Measurements from ENCODE around the gene SLC4A8. TPM values are rescaled to one million over a fixed set of nuclear protein-coding genes. Genes with fewer than 3 reads are reported as not detected.

SLC4A8 gene
- polyA plus RNA-seq (2013, experiment 1 of 2) = 2.5 TPM
- polyA plus RNA-seq (2013, experiment 2 of 2) = 2.2 TPM

- Histone ChIP-seq H3K9me3 (ENCODE audit: control insufficient read depth, low read length) (no peaks in the 10 kb centered on the region), H3K4me2 (ENCODE audit: low read length, poor library complexity, severe bottlenecking) (peak within 1 kb of the TSS; percentile 69), H3K9ac (ENCODE audit: low read length) (peak within 1 kb of the TSS; percentile 69), H2BK15ac (ENCODE audit: low read depth, poor library complexity, severe bottlenecking) (no peak within 1 kb of the TSS), H2BK120ac (ENCODE audit: low read depth, low read length) (no peak within 1 kb of the TSS), H2AK5ac (ENCODE audit: low read length, severe bottlenecking) (no peak within 1 kb of the TSS), H3K18ac (ENCODE audit: low read depth in 1 of 2, low read length in 2 of 2) (peak within 1 kb of the TSS in 1 of 2 experiments; percentile 8), H3K4ac (ENCODE audit: low read depth in 1 of 2, low read length in 2 of 2) (no peak within 1 kb of the TSS), H2AFZ (ENCODE audit: low read depth, low read length) (peak within 1 kb of the TSS; percentile 87), H3K27me3 (ENCODE audit: control insufficient read depth in 1 of 2, insufficient read depth in 1 of 2, low read length in 2 of 2) (peaks cover 15 to 41% of the 10 kb centered on the region in 2 experiments), H3K14ac (ENCODE audit: low read length in 2 of 2) (no peak within 1 kb of the TSS), H3K27ac (ENCODE audit: low read length, poor library complexity, severe bottlenecking) (no peak within 1 kb of the TSS), H3K23ac (ENCODE audit: low read length in 2 of 2) (no peak within 1 kb of the TSS), H4K8ac (ENCODE audit: low read length) (no peak within 1 kb of the TSS), H3K4me1 (ENCODE audit: control insufficient read depth, insufficient read depth, low read depth, low read length) (peaks cover 9% of the 10 kb centered on the region), H2BK5ac (ENCODE audit: low read depth, low read length, poor library complexity, severe bottlenecking) (no peak within 1 kb of the TSS), H3K79me1 (replicated peaks; ENCODE audit: low read length, poor library complexity, severe bottlenecking) (no peaks in the 10 kb centered on the region), H4K91ac (ENCODE audit: low read length) (no peak within 1 kb of the TSS), H2BK12ac (ENCODE audit: low read length in 2 of 2) (no peak within 1 kb of the TSS), H3K36me3 (ENCODE audit: control insufficient read depth in 1 of 2, insufficient read depth in 2 of 2, low read depth in 1 of 2, low read length in 2 of 2) (no peaks in the 10 kb centered on the region), H3K4me3 (ENCODE audit: insufficient read depth in 1 of 2, low read depth in 1 of 2, low read length in 2 of 2) (peak within 1 kb of the TSS; percentile 53 to 84)
- peak; percentile 88 for DNase-seq
- 2% methylated on average over 52 of the region's 73 CpGs for WGBS
Measured at GRCh38 chr12:51424662-51425539, at the start of gene SLC4A8. SLC4A8 (plus strand) TSS chr12:51424831; CDS start chr12:51424988, 157 bp downstream.

GRCh38 chr12:51374856-51375255 lies 49.8 kb upstream of the SLC4A8 start:
- Histone ChIP-seq H3K36me3 (ENCODE audit: control insufficient read depth in 1 of 2, insufficient read depth in 2 of 2, low read depth in 1 of 2, low read length in 2 of 2) (peaks cover 0 to 6% of the 10 kb centered on the region in 2 experiments), H2BK120ac (ENCODE audit: low read depth, low read length) (no peak overlapping the region), H3K4me2 (ENCODE audit: low read length, poor library complexity, severe bottlenecking) (no peak overlapping the region), H3K23ac (ENCODE audit: low read length in 2 of 2) (no peak overlapping the region), H3K79me1 (replicated peaks; ENCODE audit: low read length, poor library complexity, severe bottlenecking) (no peaks in the 10 kb centered on the region), H2BK15ac (ENCODE audit: low read depth, poor library complexity, severe bottlenecking) (no peak overlapping the region), H2BK5ac (ENCODE audit: low read depth, low read length, poor library complexity, severe bottlenecking) (no peak overlapping the region), H3K4me1 (ENCODE audit: control insufficient read depth, insufficient read depth, low read depth, low read length) (peaks cover 12% of the 10 kb centered on the region), H3K27me3 (ENCODE audit: control insufficient read depth in 1 of 2, insufficient read depth in 1 of 2, low read length in 2 of 2) (peaks cover 0 to 6% of the 10 kb centered on the region in 2 experiments), H3K14ac (ENCODE audit: low read length in 2 of 2) (no peak overlapping the region), H3K4ac (ENCODE audit: low read depth in 1 of 2, low read length in 2 of 2) (no peak overlapping the region), H3K27ac (ENCODE audit: low read length, poor library complexity, severe bottlenecking) (no peak overlapping the region), H4K91ac (ENCODE audit: low read length) (no peak overlapping the region), H2AK5ac (ENCODE audit: low read length, severe bottlenecking) (no peak overlapping the region), H3K18ac (ENCODE audit: low read depth in 1 of 2, low read length in 2 of 2) (peak overlapping the region in 1 of 2 experiments; percentile 25), H3K4me3 (ENCODE audit: insufficient read depth in 1 of 2, low read depth in 1 of 2, low read length in 2 of 2) (no peak overlapping the region), H2AFZ (ENCODE audit: low read depth, low read length) (no peak overlapping the region), H2BK12ac (ENCODE audit: low read length in 2 of 2) (no peak overlapping the region), H4K8ac (ENCODE audit: low read length) (no peak overlapping the region), H3K9ac (ENCODE audit: low read length) (no peak overlapping the region), H3K9me3 (ENCODE audit: control insufficient read depth, low read length) (no peaks in the 10 kb centered on the region)
- no peak for DNase-seq
- WGBS = 75% methylated on average over 5 of the region's 5 CpGs

- Histone ChIP-seq H3K4ac (ENCODE audit: low read depth in 1 of 2, low read length in 2 of 2) (no peak overlapping the region), H2BK12ac (ENCODE audit: low read length in 2 of 2) (no peak overlapping the region), H2AFZ (ENCODE audit: low read depth, low read length) (no peak overlapping the region), H3K9me3 (ENCODE audit: control insufficient read depth, low read length) (no peaks in the 10 kb centered on the region), H3K79me1 (replicated peaks; ENCODE audit: low read length, poor library complexity, severe bottlenecking) (no peaks in the 10 kb centered on the region), H2BK120ac (ENCODE audit: low read depth, low read length) (no peak overlapping the region), H3K4me1 (ENCODE audit: control insufficient read depth, insufficient read depth, low read depth, low read length) (peaks cover 14% of the 10 kb centered on the region), H3K27me3 (ENCODE audit: control insufficient read depth in 1 of 2, insufficient read depth in 1 of 2, low read length in 2 of 2) (peaks cover 0 to 6% of the 10 kb centered on the region in 2 experiments), H3K27ac (ENCODE audit: low read length, poor library complexity, severe bottlenecking) (no peak overlapping the region), H3K14ac (ENCODE audit: low read length in 2 of 2) (no peak overlapping the region), H2BK15ac (ENCODE audit: low read depth, poor library complexity, severe bottlenecking) (no peak overlapping the region), H3K4me2 (ENCODE audit: low read length, poor library complexity, severe bottlenecking) (no peak overlapping the region), H4K8ac (ENCODE audit: low read length) (no peak overlapping the region), H3K23ac (ENCODE audit: low read length in 2 of 2) (no peak overlapping the region), H3K18ac (ENCODE audit: low read depth in 1 of 2, low read length in 2 of 2) (no peak overlapping the region), H2BK5ac (ENCODE audit: low read depth, low read length, poor library complexity, severe bottlenecking) (no peak overlapping the region), H3K36me3 (ENCODE audit: control insufficient read depth in 1 of 2, insufficient read depth in 2 of 2, low read depth in 1 of 2, low read length in 2 of 2) (peaks cover 0 to 6% of the 10 kb centered on the region in 2 experiments), H4K91ac (ENCODE audit: low read length) (no peak overlapping the region), H3K4me3 (ENCODE audit: insufficient read depth in 1 of 2, low read depth in 1 of 2, low read length in 2 of 2) (no peak overlapping the region), H3K9ac (ENCODE audit: low read length) (no peak overlapping the region), H2AK5ac (ENCODE audit: low read length, severe bottlenecking) (peak overlapping the region; percentile 16)
- DNase-seq = no peak
- WGBS = 89% methylated on average over 9 of the region's 11 CpGs
Measured at GRCh38 chr12:51377099-51377984, 47.3 kb upstream of the SLC4A8 start.

GRCh38 chr12:51378749-51379148 lies 45.9 kb upstream of the SLC4A8 start:
- Histone ChIP-seq H3K23ac (ENCODE audit: low read length in 2 of 2) (no peak overlapping the region), H3K9me3 (ENCODE audit: control insufficient read depth, low read length) (no peaks in the 10 kb centered on the region), H2AFZ (ENCODE audit: low read depth, low read length) (no peak overlapping the region), H2BK15ac (ENCODE audit: low read depth, poor library complexity, severe bottlenecking) (no peak overlapping the region), H3K4me1 (ENCODE audit: control insufficient read depth, insufficient read depth, low read depth, low read length) (peaks cover 11% of the 10 kb centered on the region), H2BK12ac (ENCODE audit: low read length in 2 of 2) (no peak overlapping the region), H2BK120ac (ENCODE audit: low read depth, low read length) (no peak overlapping the region), H3K4me3 (ENCODE audit: insufficient read depth in 1 of 2, low read depth in 1 of 2, low read length in 2 of 2) (no peak overlapping the region), H3K36me3 (ENCODE audit: control insufficient read depth in 1 of 2, insufficient read depth in 2 of 2, low read depth in 1 of 2, low read length in 2 of 2) (peaks cover 0 to 6% of the 10 kb centered on the region in 2 experiments), H2AK5ac (ENCODE audit: low read length, severe bottlenecking) (no peak overlapping the region), H3K14ac (ENCODE audit: low read length in 2 of 2) (no peak overlapping the region), H2BK5ac (ENCODE audit: low read depth, low read length, poor library complexity, severe bottlenecking) (no peak overlapping the region), H3K9ac (ENCODE audit: low read length) (no peak overlapping the region), H4K8ac (ENCODE audit: low read length) (no peak overlapping the region), H3K4me2 (ENCODE audit: low read length, poor library complexity, severe bottlenecking) (no peak overlapping the region), H3K27ac (ENCODE audit: low read length, poor library complexity, severe bottlenecking) (no peak overlapping the region), H3K79me1 (replicated peaks; ENCODE audit: low read length, poor library complexity, severe bottlenecking) (no peaks in the 10 kb centered on the region), H3K4ac (ENCODE audit: low read depth in 1 of 2, low read length in 2 of 2) (no peak overlapping the region), H4K91ac (ENCODE audit: low read length) (no peak overlapping the region), H3K27me3 (ENCODE audit: control insufficient read depth in 1 of 2, insufficient read depth in 1 of 2, low read length in 2 of 2) (peaks cover 0 to 6% of the 10 kb centered on the region in 2 experiments), H3K18ac (ENCODE audit: low read depth in 1 of 2, low read length in 2 of 2) (no peak overlapping the region)
- 98% methylated on average over 2 of the region's 2 CpGs for WGBS
- DNase-seq = no peak
